HEK293T (cell line): ENCODE data around the gene TNFRSF13B.

ENCODE experiments used
- CTCF ChIA-PET: fragments of 350-600 bp; formaldehyde crosslinking; extraction: SDS; loops from one replicate; lab custom pipeline; 2021; ENCODE audit warnings: antibody characterized with exemption, inconsistent platforms; lab: Yijun Ruan, JAX
- POLR2A ChIA-PET: fragments of 350-600 bp; formaldehyde crosslinking; extraction: SDS; loops from one replicate; lab custom pipeline; 2020; ENCODE audit warnings: antibody characterized with exemption, inconsistent platforms; lab: Yijun Ruan, JAX
- DNase-seq: peaks from one replicate; pipeline ENCODE4 v3.0.0; 2012; ENCODE audit warnings: mixed read lengths; ENCODE audit errors: extremely low spot score
- ARNT ChIP-seq: fragments of 450-650 bp; IDR thresholded peaks from 2 replicates; pipeline ENCODE4 v1.6.1; 2017; ENCODE audit warnings: mild to moderate bottlenecking
- BHLHE40 ChIP-seq: fragments of 450-650 bp; IDR thresholded peaks from 2 replicates; pipeline ENCODE4 v1.6.1; 2016; ENCODE audit warnings: mild to moderate bottlenecking, moderate library complexity, borderline replicate concordance
- CTBP1 ChIP-seq: fragments of 450-650 bp; IDR thresholded peaks from 2 replicates; pipeline ENCODE4 v1.6.1; 2016; ENCODE audit warnings: borderline replicate concordance
- ELF4 ChIP-seq: fragments of 450-650 bp; IDR thresholded peaks from 2 replicates; pipeline ENCODE4 v1.6.1; 2017; ENCODE audit warnings: antibody characterized with exemption
- FOXA1 ChIP-seq: fragments of 450-650 bp; IDR thresholded peaks from 2 replicates; pipeline ENCODE4 v1.6.1; 2016; ENCODE audit warnings: mild to moderate bottlenecking
- FOXK2 ChIP-seq: fragments of 450-650 bp; IDR thresholded peaks from 2 replicates; pipeline ENCODE4 v1.6.1; 2016; ENCODE audit warnings: mild to moderate bottlenecking
- FOXM1 ChIP-seq: fragments of 450-650 bp; IDR thresholded peaks from 2 replicates; pipeline ENCODE4 v1.6.1; 2017; ENCODE audit warnings: mild to moderate bottlenecking, borderline replicate concordance
- HDGF ChIP-seq: fragments of 450-650 bp; IDR thresholded peaks from 2 replicates; pipeline ENCODE4 v1.6.1; 2017; ENCODE audit warnings: antibody characterized with exemption, borderline replicate concordance
- L3MBTL2 ChIP-seq: fragments of 450-650 bp; conservative IDR thresholded peaks from 2 replicates; pipeline ENCODE4 v1.6.1; 2016; ENCODE audit warnings: mild to moderate bottlenecking
- LEF1 ChIP-seq: fragments of 450-650 bp; IDR thresholded peaks from 2 replicates; pipeline ENCODE4 v1.6.1; 2017; ENCODE audit warnings: mild to moderate bottlenecking, borderline replicate concordance
- NFRKB ChIP-seq: fragments of 450-650 bp; IDR thresholded peaks from 2 replicates; pipeline ENCODE4 v1.6.1; 2016; ENCODE audit warnings: mild to moderate bottlenecking, moderate library complexity
- PKNOX1 ChIP-seq: fragments of 450-650 bp; IDR thresholded peaks from 2 replicates; pipeline ENCODE4 v1.6.1; 2016
- SP1 ChIP-seq: fragments of 450-650 bp; IDR thresholded peaks from 2 replicates; pipeline ENCODE4 v1.6.1; 2017
- SUZ12 ChIP-seq: fragments of 450-650 bp; IDR thresholded peaks from 2 replicates; pipeline ENCODE4 v1.6.1; 2016; ENCODE audit warnings: mild to moderate bottlenecking
- TARDBP ChIP-seq: fragments of 450-650 bp; IDR thresholded peaks from 2 replicates; pipeline ENCODE4 v1.6.1; 2016
- ZNF384 ChIP-seq: fragments of 450-650 bp; IDR thresholded peaks from 2 replicates; pipeline ENCODE4 v1.6.1; 2016

Gene TNFRSF13B

GRCh38 chr17:16912021-16912962 lies 59.6 kb downstream of the TNFRSF13B start:
- no peak for TF ChIP-seq SUZ12
- no peak for TF ChIP-seq ELF4
- TF ChIP-seq TARDBP, result no peak
- TF ChIP-seq NFRKB, result no peak
- no peak for TF ChIP-seq FOXK2
- TF ChIP-seq LEF1, result no peak
- TF ChIP-seq CTBP1, result no peak
- TF ChIP-seq SP1, result no peak
- TF ChIP-seq L3MBTL2, result no peak
- TF ChIP-seq PKNOX1, result no peak
- no peak for TF ChIP-seq FOXA1
- no peak for TF ChIP-seq ARNT
- no peak for TF ChIP-seq BHLHE40
- no peak for TF ChIP-seq ZNF384
- no peak for TF ChIP-seq HDGF
- ChIA-PET POLR2A (interaction anchor here (0.7 kb wide), 1 partner anchor 343 kb away, joined by 3 read pairs; the partner anchor contains the start of gene ZNF287), CTCF (no interaction called here)
- DNase-seq, result no peak

GRCh38 chr17:16911141-16911937 lies 60.6 kb downstream of the TNFRSF13B start:
- TF ChIP-seq BHLHE40 (no peak), NFRKB (no peak), LEF1 (no peak), FOXK2 (no peak), HDGF (no peak), FOXM1 (no peak), ZNF384 (no peak), SP1 (no peak)
- no peak for DNase-seq
- POLR2A ChIA-PET, result no interaction called here
- CTCF ChIA-PET, result no interaction called here

- TF ChIP-seq SP1 (no peak), L3MBTL2 (no peak), FOXA1 (no peak), CTBP1 (no peak), FOXM1 (no peak), SUZ12 (no peak), PKNOX1 (no peak), ZNF384 (no peak), LEF1 (no peak), BHLHE40 (no peak), HDGF (no peak)
- POLR2A ChIA-PET, result no interaction called here
- DNase-seq, result no peak
- CTCF ChIA-PET, result interaction anchor here (0.7 kb wide), 1 partner anchor 270 kb away, joined by 3 read pairs; no protein-coding TSS in a partner anchor
These were observed 61.6 kb downstream of the TNFRSF13B start for GRCh38 chr17:16910341-16910740.

GRCh38 chr17:16909472-16910246 lies 62.3 kb downstream of the TNFRSF13B start:
- ChIA-PET CTCF (interaction anchor here (0.7 kb wide), 1 partner anchor 270 kb away, joined by 3 read pairs; no protein-coding TSS in a partner anchor), POLR2A (no interaction called here)
- DNase-seq, result no peak
- TF ChIP-seq TARDBP (no peak), FOXM1 (no peak)

GRCh38 chr17:16908273-16908672 lies 63.6 kb downstream of the TNFRSF13B start:
- TF ChIP-seq TARDBP (no peak), SUZ12 (no peak), ELF4 (no peak), LEF1 (no peak), PKNOX1 (no peak), L3MBTL2 (no peak), FOXA1 (no peak), FOXK2 (no peak)
- no peak for DNase-seq
- POLR2A ChIA-PET, result no interaction called here
- CTCF ChIA-PET, result no interaction called here

- no peak for TF ChIP-seq CTBP1
- TF ChIP-seq FOXK2, result no peak
- TF ChIP-seq NFRKB, result no peak
- no peak for TF ChIP-seq ELF4
- no peak for TF ChIP-seq ARNT
- no peak for TF ChIP-seq PKNOX1
- ChIA-PET POLR2A (no interaction called here), CTCF (no interaction called here)
- DNase-seq, result no peak
These were observed 65.2 kb downstream of the TNFRSF13B start for GRCh38 chr17:16906680-16907079.
